GM18502 (cell line): ENCODE results near the gene PCLO.
"Not testable (repeated sequence)": the region's sequence is repeated elsewhere in the genome, so short reads cannot be mapped to it uniquely, and the experiment has no call there.

Experiments used
- ATAC-seq: cut with Tn5 transposase; IDR thresholded peaks from one replicate; pipeline ENCODE4 v1.9.1; 2021; ENCODE audit warnings: mild to moderate bottlenecking; ENCODE audit not compliant: unreplicated experiment, poor library complexity

PCLO gene

DNA sequence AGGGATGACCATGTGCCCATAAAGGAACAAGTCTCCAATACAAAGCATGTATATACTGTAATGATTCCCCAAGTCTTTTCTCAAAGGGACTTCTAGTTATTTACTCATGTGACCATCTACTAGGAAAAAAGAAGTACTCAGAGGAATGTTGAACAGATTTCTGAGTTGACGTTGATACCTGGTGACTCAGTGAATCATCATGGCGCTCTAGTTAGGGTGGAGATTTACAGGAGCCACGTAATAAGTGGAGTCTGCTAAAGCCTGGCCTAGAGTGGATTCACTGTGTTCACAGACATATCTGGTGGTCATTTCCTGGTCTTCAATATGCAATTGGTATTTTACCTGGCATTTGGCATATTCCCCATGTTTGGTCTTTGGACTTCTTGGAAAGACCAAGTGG, 416.9 kb downstream of the PCLO start:
- ATAC-seq: no peak

DNA sequence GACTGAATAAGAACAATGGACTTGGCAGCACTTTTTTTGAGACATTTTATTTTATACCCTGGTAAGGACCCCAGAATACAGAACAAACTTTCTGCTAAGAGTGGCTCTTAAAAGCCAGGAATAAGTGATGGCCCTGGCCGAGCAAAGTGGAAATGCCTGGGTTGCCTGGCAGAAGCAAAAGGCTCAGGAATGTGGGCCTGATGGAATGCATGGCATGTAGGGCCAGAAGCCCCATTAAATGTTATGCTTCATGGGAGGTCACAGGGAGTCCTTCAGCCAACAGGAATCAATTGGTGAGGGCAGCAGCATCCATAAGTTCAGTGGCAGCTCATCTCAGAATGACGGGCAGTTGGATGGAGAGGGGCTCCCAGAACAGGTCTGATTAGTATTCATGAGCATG, 417.6 kb downstream of the PCLO start:
- ATAC-seq: no peak

DNA sequence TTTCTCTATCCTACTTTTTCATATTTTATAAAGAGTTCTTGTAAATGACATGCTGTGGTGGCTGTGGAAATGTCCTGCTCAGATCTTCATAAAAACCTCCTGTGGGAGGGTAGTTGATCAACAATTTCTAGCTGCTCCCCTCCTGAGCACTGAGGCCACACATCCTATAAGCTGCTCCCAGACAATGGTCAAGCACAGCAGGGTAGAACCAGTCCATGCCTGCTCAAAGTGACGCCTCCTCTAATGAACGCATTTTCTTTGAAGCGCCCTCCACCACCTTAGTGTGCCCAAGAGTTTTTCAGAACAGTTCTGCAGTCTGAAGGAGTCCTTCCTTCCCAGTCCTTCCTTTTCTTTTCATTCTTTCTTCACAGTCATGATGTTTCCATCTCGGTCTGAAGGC, 420.5 kb downstream of the PCLO start:
- no peak for ATAC-seq

DNA sequence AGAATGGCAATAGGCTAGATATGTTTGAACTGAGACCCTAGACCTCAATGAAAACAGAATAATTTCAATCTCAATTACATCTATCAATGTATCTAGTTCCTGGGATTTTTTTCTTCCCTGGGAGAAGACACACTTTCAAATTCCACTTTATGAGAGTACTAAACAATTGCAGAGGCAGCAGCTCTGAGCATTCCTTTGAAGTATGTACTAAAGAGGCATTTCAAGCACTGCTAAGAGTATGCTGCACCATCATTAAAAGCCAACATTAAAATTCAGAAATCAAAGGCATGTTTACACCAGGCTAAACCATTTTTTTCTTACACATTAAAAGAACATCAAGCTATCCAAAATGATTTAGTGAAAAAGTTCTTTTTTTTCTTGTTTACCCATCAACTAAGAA, 421.2 kb downstream of the PCLO start:
- no peak for ATAC-seq

DNA sequence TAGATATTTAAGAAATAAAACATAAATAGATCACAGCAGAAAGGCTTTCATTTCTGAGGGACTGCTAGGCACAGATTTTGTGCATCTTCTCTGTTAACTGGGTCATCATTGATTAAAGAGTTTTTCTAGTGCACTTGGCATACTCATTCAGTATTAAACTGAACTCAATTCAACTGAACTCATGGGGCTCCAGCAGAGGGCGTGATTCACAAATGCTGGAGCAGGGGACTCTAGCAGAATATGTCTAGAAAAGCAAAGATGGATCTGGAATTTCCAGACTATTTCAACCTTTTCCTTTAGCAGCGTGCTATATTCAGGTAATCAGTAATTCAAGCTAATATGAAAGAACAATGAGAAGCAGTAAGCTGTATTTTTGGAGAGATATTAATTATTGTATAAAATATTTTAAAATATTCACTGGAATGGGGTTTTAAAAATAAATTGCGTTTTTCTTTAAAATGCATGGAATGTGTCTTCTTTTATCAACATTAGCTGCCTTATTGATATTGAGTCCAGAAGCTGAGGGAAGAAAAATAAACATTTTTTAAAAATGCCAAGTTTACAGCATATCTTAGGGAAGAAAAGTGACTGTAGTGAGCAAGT, 422.3 kb downstream of the PCLO start:
- no peak for ATAC-seq

DNA sequence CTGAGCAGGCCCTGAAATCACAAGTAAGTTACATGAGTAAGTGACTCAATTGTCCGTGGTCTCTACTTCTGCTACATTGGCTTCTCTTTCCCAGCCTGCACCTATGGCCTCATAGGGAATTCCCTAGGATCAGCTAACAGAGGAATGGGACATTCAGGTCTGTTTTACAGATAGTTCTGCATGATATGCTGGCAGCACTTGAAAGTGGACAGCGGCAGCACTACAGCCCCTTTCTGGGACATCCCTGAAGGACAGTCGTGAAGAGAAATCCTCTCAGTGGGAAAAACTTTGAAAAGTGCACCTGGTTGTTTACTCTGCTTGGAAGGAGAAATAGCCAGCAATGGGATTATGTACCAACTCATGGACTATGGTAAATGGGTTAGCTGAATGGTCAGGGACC, 426.1 kb downstream of the PCLO start:
- no peak for ATAC-seq

DNA sequence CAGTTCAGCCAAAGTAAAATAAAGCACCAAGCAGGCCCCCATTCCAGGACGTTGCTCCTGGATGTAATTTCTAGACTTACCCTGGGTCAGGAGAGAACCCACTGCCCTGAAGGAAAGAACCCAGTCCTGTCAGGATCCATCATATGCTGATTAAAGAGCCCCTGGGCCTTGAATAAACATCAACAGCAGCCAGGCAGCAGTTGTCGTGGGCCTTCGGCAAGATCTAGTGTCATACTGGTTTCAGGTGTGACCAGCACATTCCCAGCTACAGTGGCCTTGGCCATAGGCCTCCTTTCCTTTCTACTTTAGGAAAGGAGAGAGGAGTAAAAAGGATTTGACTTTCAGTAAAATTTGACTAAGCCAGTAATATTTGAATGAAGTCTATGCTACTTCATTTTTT, 430.0 kb downstream of the PCLO start:
- ATAC-seq: no peak

DNA sequence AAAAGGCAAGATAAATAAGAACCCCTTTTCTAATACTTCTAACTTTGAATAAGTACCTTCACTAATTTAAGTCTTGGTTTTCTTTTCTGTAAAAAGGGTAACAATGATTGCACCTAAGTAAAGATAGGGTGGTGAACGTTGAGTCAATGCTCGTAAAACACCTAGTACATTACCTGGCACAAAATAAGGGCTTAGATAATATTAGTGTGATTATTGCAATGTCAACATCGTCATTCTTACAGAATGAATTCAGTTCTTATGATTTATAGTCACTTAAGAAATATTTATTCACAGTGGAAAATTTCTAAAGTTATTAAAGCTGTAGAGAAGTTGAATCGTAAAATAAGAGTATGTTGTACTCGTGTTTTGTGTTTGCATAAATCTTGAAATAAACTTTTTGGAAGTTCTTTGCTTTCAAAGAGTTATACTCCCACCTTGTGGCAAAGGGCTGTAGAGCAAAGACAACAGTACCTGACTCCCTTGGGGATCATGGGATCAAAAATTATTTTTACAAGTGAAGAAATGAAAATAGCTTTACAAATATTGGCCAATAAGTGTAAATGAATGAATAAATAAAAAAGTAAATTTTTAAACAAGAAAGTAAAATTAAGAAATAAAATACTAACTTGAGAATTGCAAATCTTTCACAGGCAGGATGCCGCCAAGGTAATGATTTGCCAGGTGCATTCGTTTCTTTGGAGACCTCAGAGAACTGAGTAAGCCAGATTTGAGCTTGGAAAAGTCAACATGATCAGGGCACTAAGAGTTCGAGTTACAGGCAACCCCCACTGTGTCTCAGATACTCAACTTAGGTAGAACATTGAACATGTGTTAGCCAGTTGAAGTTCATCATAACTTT, 433.3 kb downstream of the PCLO start:
- no peak for ATAC-seq

DNA sequence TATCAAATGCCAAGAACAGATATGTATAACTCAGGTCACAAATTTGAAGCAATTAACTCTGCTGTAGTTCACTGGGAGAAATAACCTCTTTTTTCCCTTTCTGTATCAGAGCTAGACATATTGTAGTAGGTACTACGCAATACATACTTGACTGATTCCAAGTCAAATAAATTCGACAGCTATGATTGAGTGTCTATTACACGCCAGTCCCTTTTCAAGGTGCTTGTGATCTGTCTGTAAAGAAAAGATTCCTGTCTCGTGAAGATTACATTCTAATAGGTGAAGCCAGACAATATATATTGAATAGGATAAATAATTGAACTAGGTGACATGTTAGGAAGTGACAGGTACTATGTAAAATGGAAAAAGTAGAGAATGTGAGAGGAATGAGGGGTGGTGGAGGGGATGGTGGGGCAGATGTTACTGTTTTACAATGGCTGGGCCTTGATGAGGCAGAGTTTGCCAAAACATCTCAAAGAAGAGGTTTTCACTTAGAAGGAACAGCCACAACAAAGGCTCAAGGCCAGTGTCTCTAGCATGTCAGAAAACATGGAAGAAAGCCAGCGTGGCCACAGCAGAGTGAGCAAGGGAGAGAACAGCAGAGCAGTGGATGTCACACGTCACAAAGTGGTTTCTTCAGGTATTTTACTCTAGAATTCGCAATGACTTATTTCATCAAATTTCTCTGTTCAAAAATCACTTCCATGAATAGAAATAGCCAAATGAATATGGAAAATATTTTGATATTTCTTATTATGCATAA, 436.5 kb downstream of the PCLO start:
- ATAC-seq: no peak

DNA sequence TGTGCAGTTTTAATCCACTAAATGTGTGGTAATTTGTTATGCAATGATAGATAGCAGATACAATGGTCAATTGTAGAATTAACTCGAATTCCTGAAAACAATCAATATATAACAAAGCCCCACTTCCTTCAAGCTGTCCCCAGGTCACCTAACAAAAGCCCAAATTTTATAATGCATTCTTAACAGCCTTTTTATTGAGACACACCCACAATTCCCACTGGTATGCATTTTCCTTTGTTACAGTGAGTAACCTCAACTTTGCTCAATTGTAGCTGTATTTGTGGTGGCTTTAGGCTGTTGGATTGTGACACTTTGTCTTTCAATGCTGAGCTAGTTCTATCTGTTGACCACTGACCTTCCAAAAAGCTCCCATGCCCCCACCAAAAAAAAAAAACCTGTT, 439.3 kb downstream of the PCLO start:
- no peak for ATAC-seq

DNA sequence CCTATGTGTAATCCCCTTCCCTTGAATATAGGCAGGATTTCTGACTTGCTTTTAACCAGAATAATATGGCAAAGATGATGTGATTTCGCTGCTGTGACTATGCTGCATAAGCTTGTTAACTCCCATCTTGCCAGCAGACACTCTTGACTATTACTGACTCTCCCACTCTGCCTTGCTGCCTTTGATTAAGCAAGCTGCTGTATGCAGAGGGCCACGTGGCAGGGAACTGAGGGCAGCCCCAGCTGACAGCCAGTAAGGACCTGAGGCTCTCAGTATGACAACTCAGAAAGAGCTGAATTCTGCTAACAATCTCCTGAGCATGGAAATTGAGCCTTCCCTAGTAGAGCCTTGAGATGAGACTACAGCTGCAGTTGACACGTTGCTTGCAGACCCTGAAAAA, 439.7 kb downstream of the PCLO start:
- ATAC-seq: no peak

DNA sequence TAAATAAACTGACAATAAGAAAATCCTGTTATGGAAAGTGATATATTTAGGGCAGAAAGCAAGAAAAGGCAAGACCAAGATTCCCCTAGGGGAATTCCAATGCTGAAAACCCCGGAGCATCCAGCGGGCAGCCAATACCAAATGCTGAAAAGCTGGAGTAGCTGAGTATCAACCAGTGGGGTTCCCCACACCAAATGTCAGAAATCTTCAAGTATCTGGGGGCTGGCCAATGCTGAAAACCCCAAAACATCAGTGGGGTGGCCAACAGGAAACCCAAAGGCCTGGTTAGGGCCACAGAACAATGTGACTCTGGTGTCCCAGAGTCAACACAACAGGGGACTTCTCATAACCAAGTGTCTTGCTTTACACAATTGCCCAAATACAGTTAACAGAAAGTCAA, 447.3 kb downstream of the PCLO start:
- no peak for ATAC-seq

DNA sequence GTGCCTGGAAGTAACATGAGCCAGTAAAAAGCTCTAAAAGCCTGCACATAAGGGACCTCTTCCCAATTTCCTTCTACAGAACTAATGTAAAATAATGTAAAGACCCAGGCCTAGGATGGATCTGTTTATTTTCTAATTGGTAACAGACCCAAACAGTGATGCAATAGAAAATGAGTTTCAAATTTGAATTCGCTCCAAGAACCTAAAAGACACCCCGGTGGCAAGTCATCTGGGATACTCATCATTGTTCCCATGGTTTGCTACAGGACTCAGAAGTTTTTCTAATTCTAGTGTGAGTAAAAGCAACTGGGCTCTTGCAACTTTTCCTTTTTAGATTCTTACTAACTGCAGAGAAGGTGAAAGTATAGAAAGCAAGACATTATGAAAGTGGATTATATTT, 447.8 kb downstream of the PCLO start:
- ATAC-seq: no peak

DNA sequence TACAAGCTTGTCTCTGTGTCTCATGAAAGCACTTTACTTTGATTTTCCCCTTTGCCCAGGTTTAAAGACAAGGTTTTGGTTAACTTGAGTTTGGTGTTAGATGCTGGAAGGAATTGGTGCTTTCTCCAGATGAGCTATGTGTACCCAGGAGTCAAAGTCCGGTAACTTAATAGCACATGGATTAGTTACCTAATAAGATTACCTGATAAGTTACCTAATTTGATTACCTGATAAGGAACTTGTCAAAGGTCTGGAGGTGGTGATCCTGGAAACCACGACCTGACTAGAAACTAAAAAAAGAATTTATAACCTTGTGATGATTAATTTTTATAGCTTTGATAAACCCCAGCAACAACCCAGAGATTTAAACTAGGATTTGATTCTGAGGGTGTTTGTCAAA, 449.2 kb downstream of the PCLO start:
- ATAC-seq: no peak

DNA sequence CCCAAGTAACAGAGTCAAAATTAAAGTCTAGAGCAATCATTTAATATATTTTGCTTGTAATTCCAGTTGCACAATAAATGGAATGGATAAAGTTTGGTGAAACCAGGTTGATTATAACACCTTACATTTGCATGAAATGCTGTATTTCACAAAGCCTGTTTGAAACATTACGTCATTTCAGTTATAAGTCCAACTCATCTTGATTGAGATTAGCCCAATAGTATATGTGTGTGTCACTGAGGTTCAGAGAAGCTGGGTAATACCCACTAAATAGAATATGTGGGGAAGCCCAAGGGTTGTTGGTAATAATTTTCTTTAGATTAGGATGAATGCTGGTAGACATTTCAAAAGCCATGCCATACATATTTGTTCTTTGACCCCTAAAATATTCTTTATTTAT, 456.3 kb downstream of the PCLO start:
- not testable (repeated sequence) for ATAC-seq

DNA sequence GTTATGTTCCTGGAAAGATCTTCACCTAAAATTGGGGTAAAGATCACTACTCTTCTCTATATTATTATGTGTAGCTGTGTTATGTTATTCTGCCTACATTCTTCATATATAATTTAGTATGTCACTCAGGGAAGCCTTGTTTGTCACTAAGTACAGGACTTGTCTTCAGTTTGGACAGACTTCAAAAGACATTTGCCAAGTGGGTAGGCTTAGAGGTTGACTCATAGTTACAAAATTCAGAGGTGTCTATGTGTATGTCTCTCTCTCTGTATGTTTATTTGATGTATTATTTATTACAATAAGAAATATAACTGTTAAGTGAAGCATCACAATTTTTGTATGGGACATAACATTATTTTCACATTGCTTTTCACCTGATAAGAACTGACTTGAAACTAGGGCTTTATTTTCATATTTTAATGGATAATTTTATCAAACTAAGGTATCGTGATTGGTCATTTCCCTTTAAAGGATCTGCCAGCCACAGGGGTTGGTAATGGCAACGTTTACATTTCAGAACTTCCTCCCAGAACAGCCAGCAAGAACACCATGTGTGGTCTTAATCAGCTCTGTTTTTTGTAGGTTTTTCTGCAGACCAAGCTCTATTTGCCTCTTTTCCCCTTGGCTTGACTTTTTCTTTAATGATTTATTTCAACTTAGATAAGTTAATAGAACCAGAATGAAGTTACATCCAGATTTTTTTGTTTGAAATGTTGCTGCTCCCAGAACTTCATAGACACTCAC, 457.0 kb downstream of the PCLO start:
- ATAC-seq: no peak

DNA sequence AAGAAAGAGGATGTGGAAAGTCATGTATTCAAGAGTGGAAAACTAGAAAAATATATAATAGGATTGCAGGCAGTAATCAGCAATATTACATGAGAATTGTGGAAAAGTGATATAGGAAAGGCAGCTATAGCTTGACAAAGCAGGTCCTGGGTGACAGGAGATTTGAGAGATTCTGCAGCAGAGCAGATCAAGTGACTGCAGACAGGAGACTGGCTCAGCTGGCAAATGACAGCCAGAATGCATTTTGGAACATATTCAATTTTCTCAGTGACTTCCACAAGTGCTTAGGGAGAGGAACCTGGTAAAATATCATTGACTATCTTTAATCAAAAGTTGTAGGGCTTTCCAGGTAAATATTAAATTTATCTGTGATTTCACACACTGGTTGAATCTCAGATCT, 458.6 kb downstream of the PCLO start:
- no peak for ATAC-seq
